MM.1S (cell line): ENCODE results near the gene ST3GAL3.

Source experiments
- DNase-seq: peaks from one replicate; pipeline ENCODE4 v3.0.0-alpha.2; 2015
- H2AFZ ChIP-seq: fragments of 300-600 bp; sonication (generic); 2 replicates; pipeline ENCODE4 v1.6.0; 2016; ENCODE audit warnings: antibody characterized with exemption, low read length
- H3F3A ChIP-seq: fragments of 300-600 bp; sonication (generic); 2 replicates; pipeline ENCODE4 v1.6.1; 2016; ENCODE audit warnings: mild to moderate bottlenecking, antibody characterized with exemption, low read length, moderate library complexity, mixed read lengths; ENCODE audit not compliant: insufficient read depth
- H3K27ac ChIP-seq: fragments of 300-600 bp; sonication (generic); 2 replicates; pipeline ENCODE4 v1.5.1; 2016; ENCODE audit warnings: mild to moderate bottlenecking, low read length
- H3K27me3 ChIP-seq: fragments of 300-600 bp; sonication (generic); replicated peaks from 2 replicates; pipeline ENCODE4 v1.6.0; 2016; ENCODE audit warnings: low read length; ENCODE audit not compliant: insufficient read depth
- H3K36me3 ChIP-seq: fragments of 300-600 bp; sonication (generic); replicated peaks from 2 replicates; pipeline ENCODE4 v1.6.1; 2016; ENCODE audit warnings: mild to moderate bottlenecking, low read length, mixed read lengths; ENCODE audit not compliant: insufficient read depth
- H3K4me1 ChIP-seq: fragments of 300-600 bp; sonication (generic); 2 replicates; pipeline ENCODE4 v1.6.1; 2016; ENCODE audit warnings: low read length, mixed read lengths
- H3K4me2 ChIP-seq: fragments of 300-600 bp; sonication (generic); 2 replicates; pipeline ENCODE4 v1.6.0; 2016; ENCODE audit warnings: low read depth, low read length
- H3K4me3 ChIP-seq: fragments of 300-600 bp; sonication (generic); 2 replicates; pipeline ENCODE4 v1.5.1; 2016; ENCODE audit warnings: low read length, mixed read lengths
- H3K79me2 ChIP-seq: fragments of 300-600 bp; sonication (generic); 2 replicates; pipeline ENCODE4 v1.6.1; 2016; ENCODE audit warnings: mixed run types, low read length, mixed read lengths
- H3K9ac ChIP-seq: fragments of 300-600 bp; sonication (generic); 2 replicates; pipeline ENCODE4 v1.6.1; 2016; ENCODE audit warnings: low read length, mixed read lengths
- H3K9me2 ChIP-seq: fragments of 300-600 bp; sonication (generic); replicated peaks from 2 replicates; pipeline ENCODE4 v1.6.1; 2016; ENCODE audit warnings: mild to moderate bottlenecking, low read length, mixed read lengths; ENCODE audit not compliant: insufficient read depth
- H3K9me3 ChIP-seq: fragments of 300-600 bp; sonication (generic); replicated peaks from 2 replicates; pipeline ENCODE4 v1.6.1; 2016; ENCODE audit warnings: mild to moderate bottlenecking, low read length, mixed read lengths; ENCODE audit not compliant: insufficient read depth
- H4K20me1 ChIP-seq: fragments of 300-600 bp; sonication (generic); 2 replicates; pipeline ENCODE4 v1.6.1; 2016; ENCODE audit warnings: mild to moderate bottlenecking, low read length, moderate library complexity, mixed read lengths; ENCODE audit not compliant: insufficient read depth
- CTCF ChIP-seq: fragments of 300-600 bp; sonication (generic); IDR thresholded peaks from 2 replicates; pipeline ENCODE4 v1.5.1; 2016; ENCODE audit warnings: antibody characterized with exemption, low read length, mixed read lengths
- EZH2 ChIP-seq: fragments of 300-600 bp; sonication (generic); optimal IDR thresholded peaks from 2 replicates; pipeline ENCODE3; 2017; ENCODE audit warnings: low read depth, mild to moderate bottlenecking, antibody characterized with exemption, low read length, mixed read lengths
- EZH2phosphoT487 ChIP-seq: fragments of 300-600 bp; sonication (generic); IDR thresholded peaks from 2 replicates; pipeline ENCODE4 v1.6.1; 2018; ENCODE audit warnings: antibody characterized with exemption, low read length

Gene ST3GAL3

GRCh38 chr1:43781574-43781973, 74.2 kb downstream of the ST3GAL3 start:
- no peak overlapping the region for H3K4me3 ChIP-seq
- H3K27ac ChIP-seq = no peak overlapping the region
- H3K27me3 ChIP-seq = no peaks in the 10 kb centered on the region
- TF ChIP-seq EZH2phosphoT487 = no peak
- no peak for DNase-seq
- no peaks in the 10 kb centered on the region for H3K9me2 ChIP-seq
- no peak overlapping the region for H2AFZ ChIP-seq
- H3K9ac ChIP-seq = no peak overlapping the region
- no peaks in the 10 kb centered on the region for H3K36me3 ChIP-seq
- H3K4me1 ChIP-seq = peaks cover 16% of the 10 kb centered on the region
- no peaks in the 10 kb centered on the region for H4K20me1 ChIP-seq
- no peaks in the 10 kb centered on the region for H3F3A ChIP-seq
- H3K79me2 ChIP-seq = no peaks in the 10 kb centered on the region
- H3K4me2 ChIP-seq = no peak overlapping the region
- H3K9me3 ChIP-seq = no peaks in the 10 kb centered on the region

DNA sequence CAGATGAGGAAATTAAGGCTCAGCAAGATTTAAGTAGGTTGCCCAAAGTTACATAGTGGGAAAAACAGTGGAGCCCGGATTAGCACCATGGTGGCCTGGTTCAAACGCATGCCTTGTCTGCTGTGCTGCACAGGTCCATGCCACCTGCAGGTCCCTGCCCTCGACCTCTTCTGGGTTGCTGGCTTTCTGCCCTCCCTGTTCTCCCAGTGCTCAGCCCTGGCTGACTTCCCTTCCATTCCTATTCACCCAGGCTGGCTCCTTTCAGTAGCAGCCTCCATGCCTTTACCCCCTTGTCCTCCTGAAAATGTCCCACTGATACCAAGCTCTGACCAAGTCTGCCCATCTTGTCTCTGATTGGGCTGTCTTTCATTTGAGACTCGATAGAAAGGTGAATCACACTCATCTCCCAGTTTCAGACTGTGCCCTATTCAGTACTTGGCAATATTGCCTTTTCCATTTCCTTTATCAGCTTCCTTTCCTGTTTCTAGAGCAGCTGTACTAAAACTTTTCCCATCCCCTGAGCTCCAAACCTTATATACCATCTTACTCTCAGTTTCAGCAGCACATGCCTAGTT, 75.8 kb downstream of the ST3GAL3 start:
- DNase-seq = no peak
- Histone ChIP-seq H3K4me1 (peaks cover 16% of the 10 kb centered on the region), H3K4me3 (no peak overlapping the region), H3F3A (no peaks in the 10 kb centered on the region), H3K9ac (no peak overlapping the region), H3K27ac (no peak overlapping the region), H2AFZ (no peak overlapping the region), H3K9me2 (no peaks in the 10 kb centered on the region), H3K27me3 (no peaks in the 10 kb centered on the region), H4K20me1 (no peaks in the 10 kb centered on the region), H3K36me3 (no peaks in the 10 kb centered on the region), H3K79me2 (no peaks in the 10 kb centered on the region), H3K9me3 (no peaks in the 10 kb centered on the region), H3K4me2 (peak overlapping the region; percentile 15; the same call in 1 of the 2 replicates)
- TF ChIP-seq EZH2phosphoT487 (no peak), CTCF (no peak), EZH2 (no peak)

GRCh38 chr1:43783671-43784205, 76.4 kb downstream of the ST3GAL3 start:
- no peak for DNase-seq
- H3K4me1 ChIP-seq = peaks cover 16% of the 10 kb centered on the region
- no peak for TF ChIP-seq EZH2
- TF ChIP-seq CTCF = no peak
- TF ChIP-seq EZH2phosphoT487 = no peak
- H3F3A ChIP-seq = no peaks in the 10 kb centered on the region
- peak overlapping the region; percentile 15; the same call in 1 of the 2 replicates for H3K4me2 ChIP-seq
- no peak overlapping the region for H3K27ac ChIP-seq
- no peak overlapping the region for H3K4me3 ChIP-seq
- no peaks in the 10 kb centered on the region for H3K79me2 ChIP-seq
- no peaks in the 10 kb centered on the region for H3K9me2 ChIP-seq
- no peaks in the 10 kb centered on the region for H3K9me3 ChIP-seq
- H3K27me3 ChIP-seq = no peaks in the 10 kb centered on the region
- no peak overlapping the region for H2AFZ ChIP-seq
- no peak overlapping the region for H3K9ac ChIP-seq
- no peaks in the 10 kb centered on the region for H4K20me1 ChIP-seq
- H3K36me3 ChIP-seq = no peaks in the 10 kb centered on the region

GRCh38 chr1:43786201-43786958, 79.0 kb downstream of the ST3GAL3 start:
- H3K4me3 ChIP-seq = no peak overlapping the region
- H3K36me3 ChIP-seq = no peaks in the 10 kb centered on the region
- no peak overlapping the region for H3K4me2 ChIP-seq
- no peak overlapping the region for H3K27ac ChIP-seq
- no peak for DNase-seq
- H3F3A ChIP-seq = no peaks in the 10 kb centered on the region
- no peaks in the 10 kb centered on the region for H3K9me3 ChIP-seq
- no peak for TF ChIP-seq EZH2
- no peak for TF ChIP-seq CTCF
- TF ChIP-seq EZH2phosphoT487 = no peak
- no peaks in the 10 kb centered on the region for H3K9me2 ChIP-seq
- no peak overlapping the region for H2AFZ ChIP-seq
- H3K79me2 ChIP-seq = no peaks in the 10 kb centered on the region
- peaks cover 27% of the 10 kb centered on the region for H3K4me1 ChIP-seq
- no peaks in the 10 kb centered on the region for H4K20me1 ChIP-seq
- H3K27me3 ChIP-seq = no peaks in the 10 kb centered on the region
- H3K9ac ChIP-seq = no peak overlapping the region
